Cortex of kidney (tissue), 1 donor: ENCODE data around the gene HIP1.
"Not testable (repeated sequence)": the region's sequence is repeated elsewhere in the genome, so short reads cannot be mapped to it uniquely, and the experiment has no call there.

Experiments
- DNase-seq: peaks from one replicate; lab custom pipeline; 2025; lab: John Stamatoyannopoulos, UW

Gene HIP1

DNA sequence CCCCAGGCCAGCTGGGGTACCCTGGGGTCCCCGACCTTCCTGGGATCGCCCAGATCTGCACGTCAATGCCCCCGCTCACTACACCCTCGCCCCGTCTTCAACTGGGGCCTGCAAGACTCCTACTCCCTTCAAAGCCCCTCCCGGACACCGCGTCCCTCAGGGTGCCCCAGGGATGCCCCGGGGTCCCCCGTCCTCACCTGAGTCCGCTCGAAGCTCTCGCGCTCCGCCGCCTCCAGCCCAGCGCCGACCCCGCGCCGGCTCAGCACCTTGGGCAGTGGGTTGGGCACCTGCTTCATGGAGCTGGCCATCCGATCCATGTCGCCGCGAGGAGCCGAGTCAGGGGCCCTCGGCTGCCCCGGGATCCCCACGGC is at the start of gene HIP1:
HIP1 (minus strand) TSS at position 338 of the 371 bp plus-strand sequence; CDS start at position 317, 21 bp downstream.
- no peak for DNase-seq

DNA sequence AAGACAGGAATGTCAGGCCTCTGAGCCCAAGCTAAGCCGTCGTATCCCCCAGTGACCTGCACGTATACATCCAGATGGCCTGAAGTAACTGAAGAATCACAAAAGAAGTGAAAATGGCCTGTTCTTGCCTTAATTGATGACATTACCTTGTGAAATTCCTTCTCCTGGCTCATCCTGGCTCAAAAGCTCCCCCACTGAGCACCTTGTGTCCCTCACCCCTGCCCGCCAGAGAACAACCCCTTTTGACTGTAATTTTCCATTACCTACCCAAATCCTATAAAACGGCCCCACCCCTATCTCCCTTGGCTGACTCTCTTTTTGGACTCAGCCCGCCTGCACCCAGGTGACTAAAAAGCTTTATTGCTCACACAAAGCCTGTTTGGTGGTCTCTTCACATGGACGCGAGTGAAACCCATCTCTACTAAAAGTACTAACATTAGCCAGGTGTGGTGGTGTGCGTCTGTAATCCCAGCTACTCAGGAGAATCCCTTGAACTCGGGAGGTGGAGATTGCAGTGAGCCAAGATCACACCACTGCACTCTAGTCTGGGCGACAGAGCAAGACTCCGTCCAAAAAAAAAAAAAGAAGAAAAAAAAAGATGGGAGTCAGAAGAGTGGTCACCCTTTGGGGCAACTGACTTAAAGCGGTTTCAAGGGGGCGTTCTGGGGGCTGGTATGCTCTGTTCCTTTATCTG is 49.6 kb upstream of the HIP1 start:
- DNase-seq = not testable (repeated sequence)

DNA sequence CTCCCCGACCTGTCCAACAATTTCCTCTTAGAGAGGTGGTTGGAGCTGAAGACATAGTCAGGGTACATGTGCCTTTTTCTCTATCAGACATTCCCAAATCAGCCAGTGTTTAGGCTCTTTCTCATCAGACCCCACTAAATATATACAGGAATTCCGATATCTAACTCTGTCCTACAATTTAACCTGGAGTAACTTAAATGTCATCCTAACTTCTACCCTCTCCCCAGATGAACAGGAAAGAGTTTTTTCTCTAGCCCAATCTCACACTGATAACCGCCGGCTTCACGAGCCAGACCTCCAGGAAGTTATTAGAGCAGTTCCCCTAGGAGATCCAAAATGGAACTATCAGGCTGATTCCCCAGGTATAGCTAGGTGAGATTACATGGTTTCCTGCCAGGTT is 44.3 kb upstream of the HIP1 start:
- not testable (repeated sequence) for DNase-seq

DNA sequence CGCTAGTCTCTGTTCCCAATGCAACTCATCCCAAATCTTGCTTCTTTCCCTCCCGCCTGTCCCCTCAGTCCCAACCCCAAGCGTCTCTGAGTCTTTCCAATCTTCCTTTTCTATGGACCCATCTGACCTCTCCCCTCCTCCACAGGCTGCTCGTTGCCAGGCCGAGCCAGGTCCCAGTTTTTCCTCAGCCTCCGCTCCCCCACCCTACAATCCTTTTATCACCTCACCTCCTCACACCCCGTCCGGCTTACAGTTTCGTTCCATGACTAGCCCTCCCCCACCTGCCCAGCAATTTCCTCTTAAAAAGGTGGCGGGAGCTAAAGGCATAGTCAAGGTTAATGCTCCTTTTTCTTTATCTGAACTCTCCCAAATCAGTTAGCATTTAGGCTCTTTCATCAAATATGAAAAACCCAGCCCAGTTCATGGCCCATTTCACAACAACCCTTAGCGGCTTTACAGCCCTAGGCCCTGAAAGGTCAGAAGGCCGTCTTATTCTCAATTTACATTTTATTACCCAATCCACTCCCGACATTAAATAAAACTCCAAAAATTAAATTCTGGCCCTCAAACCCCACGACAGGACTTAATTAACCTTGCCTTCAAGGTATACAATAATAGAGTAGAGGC is 42.0 kb upstream of the HIP1 start:
- not testable (repeated sequence) for DNase-seq

DNA sequence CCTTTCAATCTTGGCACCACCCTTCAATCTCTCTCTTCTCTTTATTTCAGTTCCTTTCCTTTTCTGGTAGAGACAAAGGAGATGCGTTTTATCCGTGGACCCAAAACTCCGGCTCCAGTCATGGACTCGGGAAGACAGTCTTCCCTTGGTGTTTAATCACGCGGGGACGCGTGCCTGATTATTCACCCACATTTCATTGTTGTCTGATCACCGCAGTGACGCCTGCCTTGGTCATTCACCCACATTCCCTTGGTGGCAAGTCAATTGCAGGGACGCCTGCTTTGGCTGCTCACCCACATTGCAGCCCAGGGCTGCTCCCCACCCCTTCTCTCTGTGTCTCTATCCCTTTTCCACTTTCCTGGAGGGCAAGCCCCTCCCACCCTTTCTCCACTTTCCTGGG is 40.8 kb upstream of the HIP1 start:
- DNase-seq = not testable (repeated sequence)

DNA sequence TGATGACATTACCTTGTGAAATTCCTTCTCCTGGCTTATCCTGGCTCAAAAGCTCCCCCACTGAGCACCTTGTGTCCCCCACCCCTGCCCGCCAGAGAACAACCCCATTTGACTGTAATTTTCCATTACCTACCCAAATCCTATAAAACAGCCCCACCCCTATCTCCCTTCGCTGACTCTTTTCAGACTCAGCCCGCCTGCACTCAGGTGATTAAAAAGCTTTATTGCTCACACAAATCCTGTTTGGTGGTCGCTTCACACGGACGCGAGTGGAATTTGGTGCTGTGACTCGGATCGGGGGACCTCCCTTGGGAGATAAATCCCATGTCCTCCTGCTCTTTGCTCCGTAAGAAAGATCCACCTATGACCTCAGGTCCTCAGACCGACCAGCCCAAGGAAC is 40.3 kb upstream of the HIP1 start:
- not testable (repeated sequence) for DNase-seq

DNA sequence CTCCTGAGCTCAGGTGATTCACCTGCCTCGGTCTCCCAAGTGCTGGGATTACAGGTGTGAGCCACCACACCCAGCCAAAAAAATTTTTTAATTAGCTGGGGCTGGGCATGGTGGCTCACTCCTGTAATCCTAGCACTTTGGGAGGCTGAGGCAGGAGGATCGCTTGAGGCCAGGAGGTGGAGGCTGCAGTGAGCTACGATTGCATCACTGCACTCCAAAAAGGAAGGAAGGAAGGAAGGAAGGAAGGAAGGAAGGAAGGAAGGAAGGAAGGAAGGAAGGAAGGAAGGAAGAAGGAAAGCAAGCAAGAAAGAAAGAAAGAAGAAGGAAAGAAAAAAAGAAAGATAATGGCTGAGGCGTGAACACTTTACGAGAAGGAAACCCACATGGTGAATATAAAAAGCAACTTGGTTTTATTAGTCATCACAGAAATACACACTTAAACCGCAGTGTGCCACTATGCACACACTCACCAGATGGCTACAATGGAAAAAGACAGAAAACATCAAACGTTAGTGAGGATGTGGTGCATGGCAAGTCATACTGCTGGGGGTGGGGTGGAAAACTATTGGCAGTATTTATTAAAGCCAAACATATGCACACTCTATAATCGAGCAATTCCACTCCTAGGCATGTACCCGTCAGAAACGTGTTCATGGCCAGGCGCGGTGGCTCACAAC is 37.7 kb upstream of the HIP1 start:
- DNase-seq = no peak

DNA sequence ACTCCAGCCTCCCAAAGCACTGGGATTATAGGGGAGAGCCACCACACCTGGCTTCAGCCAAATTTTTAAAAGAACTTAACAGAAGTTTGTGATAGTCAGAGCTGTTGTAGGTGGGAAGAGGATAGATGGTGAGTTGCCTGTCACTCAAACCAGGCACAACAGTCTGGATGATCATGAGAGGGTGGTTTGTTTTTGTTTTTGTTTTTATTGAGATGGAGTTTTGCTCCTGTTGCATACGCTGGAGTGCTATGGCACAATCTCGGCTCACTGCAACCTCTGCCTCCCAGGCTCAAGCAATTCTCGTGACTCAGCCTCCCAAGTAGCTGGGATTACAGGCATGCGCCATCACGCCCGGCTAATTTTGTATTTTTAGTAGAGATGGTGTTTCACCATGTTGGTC is 35.2 kb upstream of the HIP1 start:
- DNase-seq = not testable (repeated sequence)

DNA sequence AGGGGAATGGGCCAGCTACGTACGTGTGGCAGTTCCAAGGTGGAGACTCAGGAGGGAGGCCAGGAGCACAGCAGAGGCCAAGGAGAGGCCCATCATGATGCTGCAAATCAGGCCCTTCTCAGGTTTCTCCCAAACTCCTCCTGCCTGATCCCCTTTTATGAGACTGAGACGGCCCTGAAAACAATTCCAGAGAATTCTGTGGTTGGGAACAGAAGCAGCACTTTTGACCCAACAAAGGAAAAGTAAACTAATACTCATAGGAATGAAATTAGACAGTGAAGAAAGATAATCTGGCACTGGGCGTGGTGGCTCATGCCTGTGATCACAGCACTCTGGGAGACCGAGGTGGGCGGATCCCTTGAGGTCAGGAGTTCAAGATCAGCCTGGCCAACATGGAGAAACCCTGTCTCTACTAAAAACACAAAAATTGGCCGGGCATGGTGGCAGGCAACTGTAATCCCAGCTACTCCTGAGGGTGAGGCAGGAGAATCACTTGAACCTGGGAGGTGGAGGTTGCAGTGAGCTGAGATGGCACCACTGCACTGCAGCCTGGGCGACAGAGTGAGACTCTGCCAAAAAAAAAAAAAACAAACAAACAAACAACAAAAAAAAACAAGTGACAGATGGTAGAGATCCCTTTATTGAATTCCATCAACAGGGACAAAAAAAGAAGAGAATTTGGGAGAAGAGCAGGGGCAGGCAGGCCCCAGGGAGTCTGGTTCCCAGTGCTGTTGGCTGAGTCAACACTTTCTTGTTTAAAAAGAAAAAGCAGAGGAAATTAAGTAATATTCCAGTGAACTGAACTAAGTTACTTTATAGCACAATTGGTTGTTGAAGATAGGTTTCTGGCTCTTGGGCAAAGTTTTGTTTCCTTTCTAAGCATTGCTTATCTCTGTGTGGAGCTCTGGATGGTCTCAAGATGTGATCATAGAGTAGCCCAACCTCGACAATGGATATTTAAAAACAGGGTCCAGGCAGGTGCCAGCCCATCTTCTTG is 33.6 kb upstream of the HIP1 start, which contains the start of gene CCL26:
CCL26 (minus strand) TSS at position 131 of the 997 bp plus-strand sequence; CDS start at position 96, 35 bp downstream.
- no peak for DNase-seq

DNA sequence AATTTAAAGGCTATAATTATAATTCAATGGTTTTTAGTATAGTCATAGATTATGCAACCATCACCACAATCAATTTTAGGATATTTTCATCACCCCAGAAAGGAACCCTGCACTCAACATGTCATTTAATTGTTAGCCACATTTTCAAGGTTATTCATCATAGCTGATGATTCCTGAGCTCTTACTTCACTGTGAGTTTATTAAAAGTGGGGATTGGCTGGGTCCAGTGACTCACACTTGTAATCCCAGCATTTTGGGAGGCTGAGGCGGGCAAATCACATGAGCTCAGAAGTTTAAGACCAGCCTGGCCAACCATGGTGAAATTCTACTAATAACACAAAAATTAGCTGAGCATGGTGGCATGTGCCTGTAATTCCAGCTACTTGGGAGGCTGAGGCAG is 32.5 kb upstream of the HIP1 start:
- no peak for DNase-seq

DNA sequence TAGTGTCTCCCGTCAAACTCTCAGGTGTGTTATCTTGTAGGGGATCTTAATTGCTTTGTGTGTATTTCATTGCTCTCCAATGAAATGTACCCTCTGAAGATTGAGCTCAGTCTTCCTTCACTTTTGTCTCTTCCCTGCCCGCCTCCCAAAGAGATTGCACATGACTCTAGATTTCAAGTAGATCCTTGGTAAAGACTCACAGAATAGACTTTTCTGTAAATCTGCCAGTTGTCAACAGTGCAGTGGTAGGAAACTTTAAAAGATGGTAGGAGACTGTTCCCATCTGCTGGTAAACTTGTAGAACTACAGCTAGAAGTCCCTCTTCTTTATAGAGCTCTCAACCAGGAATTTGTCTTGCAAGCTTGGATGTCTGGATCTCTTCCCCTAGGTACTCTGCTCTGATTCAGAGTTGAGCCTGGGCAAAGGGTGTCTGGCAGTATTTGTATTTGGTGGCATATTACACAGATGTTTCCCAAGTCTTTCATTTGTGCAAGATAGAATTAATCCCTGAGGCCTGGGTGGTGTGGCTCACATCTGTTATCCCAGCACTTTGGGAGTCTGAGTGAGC is 23.7 kb upstream of the HIP1 start:
- no peak for DNase-seq

DNA sequence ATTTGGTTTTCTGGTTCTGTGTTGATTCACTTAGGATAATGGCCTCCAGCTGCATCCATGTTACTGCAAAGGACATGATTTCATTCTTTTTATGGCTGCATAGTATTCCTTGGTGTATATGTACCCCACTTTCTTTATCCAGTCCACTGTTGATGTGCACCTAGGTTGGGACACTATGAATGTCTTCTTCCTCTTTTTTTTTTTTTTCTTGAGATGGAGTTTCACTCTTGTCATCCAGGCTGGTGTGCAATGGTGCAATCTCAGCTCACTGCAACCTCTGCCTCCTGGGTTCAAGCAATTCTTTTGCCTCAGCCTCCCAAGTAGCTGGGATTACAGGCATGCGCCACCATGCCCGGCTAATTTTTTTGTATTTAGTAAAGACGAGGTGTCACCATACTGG is 23.1 kb upstream of the HIP1 start:
- DNase-seq = not testable (repeated sequence)

DNA sequence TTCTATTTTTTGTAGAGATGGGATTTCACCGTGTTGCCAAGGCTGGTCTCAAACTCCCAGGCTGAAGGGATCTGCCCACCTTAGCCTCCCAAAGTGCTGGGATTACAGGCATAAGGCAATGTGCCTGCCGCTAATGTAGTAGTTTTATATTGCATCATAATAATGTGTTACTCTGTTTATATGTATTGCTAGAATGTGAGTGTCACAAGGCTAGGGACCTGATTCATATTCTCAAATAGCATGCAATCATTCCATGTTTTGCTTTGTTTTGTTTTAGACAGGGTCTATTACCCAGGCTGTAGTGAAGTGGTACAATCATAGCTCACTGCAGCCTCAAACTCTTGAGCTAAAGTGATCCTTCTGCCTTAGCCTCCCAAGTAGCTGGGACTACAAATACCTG is 19.8 kb upstream of the HIP1 start:
- DNase-seq = no peak

DNA sequence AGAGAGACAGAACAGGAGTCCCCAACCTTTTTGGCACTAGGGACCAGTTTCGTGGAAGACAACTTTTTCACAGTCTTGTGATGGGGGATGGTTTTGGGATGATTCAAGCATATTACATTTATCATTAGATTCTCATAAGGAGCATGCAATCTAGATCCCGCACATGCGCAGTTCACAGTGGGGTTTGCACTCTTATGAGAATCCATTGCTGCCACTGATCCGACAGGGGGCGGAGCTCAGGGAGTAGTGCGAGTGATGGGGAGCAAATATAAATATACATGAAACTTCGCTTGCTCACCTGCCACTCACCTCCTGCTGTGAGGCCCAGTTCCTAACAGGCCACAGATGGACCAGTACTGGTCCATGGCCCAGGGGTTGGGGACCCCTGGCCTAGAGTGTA is 19.1 kb upstream of the HIP1 start:
- no peak for DNase-seq

DNA sequence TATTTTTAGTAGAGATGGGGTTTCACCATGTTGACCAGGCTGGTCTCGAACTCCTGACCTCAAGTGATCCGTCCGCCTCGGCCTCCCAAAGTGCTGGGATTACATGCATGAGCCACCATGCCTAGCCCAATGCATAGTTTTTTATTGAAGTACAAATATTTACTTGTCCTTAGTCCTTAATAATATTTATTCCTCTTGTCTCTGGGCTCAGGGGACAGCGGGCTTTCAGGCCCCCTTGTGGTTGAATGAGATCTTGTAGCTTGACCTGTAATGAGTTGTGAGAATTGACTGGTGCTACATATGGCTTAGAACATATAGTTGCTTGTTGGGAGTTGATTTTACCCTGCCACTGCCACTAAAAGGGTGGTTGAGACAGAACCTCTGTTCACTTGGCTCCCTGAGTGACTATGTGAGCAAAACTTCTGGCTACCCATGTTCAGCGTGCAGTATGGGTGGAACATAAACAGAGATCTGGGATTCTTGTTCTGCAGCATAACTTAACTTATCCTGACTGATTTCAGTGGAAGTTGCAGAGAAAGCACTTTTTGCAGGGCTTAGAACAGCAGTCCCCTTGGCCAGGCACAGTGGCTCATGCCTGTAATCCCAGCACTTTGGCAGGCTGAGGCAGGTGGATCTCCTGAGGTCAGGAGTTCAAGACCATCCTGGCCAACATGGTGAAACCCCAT is 18.4 kb upstream of the HIP1 start:
- DNase-seq = no peak

DNA sequence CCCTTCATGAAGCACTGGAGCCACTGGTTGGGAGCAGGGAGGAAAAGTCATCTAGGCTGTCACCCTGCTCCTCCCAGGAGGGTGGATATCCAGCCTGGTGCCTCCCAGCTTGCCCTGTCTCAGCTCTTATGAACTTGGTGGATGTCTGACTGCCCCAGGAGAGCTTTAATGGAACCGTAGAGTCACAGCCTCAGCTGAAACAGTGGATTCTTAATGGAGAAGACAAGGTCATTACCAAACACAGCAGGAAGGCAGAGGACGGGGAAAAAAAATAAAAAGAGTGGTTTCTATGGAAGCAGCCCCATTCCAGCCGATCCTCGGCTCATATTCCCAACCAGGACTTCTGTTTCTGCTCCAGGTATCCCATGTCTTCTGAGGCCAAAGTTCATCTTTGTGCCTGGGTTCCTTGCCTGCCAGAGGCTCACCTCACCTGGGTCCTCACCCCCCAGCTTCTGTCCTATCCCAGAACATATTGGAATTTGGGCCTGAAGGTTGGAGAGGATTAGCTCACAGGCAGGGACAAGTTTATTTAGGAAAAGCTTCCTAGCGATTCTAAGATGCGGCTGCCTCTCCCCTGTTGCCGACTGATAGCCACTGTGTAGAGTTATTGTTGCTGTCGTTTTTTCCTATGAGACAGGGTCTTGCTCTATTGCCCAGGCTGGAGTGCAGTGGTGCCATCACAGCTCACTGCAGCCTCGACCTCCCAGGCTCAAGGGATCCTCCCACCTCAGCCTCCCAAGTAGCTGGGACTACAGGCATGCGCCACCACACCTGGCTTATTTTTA is 17.7 kb upstream of the HIP1 start:
- no peak for DNase-seq

DNA sequence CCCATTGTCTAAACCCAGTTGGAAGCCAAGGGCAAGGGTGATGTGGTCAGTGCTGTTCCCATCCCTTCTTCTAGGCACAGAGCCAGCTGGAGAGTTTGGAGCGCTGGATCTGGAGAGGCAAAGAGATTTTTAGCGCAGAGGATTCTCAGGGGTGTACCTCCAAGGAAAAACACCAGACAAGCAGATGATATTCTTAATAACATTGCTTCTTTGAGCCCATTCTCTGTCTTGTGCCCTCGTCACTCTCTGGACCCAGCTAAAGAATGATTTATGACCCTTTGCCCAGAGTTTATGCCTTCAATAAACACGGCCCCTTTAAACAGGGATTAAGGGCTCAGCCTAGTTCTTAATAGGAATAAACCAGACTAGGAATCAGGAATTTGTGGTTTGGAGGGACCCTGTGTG is 4.7 kb upstream of the HIP1 start:
- no peak for DNase-seq

DNA sequence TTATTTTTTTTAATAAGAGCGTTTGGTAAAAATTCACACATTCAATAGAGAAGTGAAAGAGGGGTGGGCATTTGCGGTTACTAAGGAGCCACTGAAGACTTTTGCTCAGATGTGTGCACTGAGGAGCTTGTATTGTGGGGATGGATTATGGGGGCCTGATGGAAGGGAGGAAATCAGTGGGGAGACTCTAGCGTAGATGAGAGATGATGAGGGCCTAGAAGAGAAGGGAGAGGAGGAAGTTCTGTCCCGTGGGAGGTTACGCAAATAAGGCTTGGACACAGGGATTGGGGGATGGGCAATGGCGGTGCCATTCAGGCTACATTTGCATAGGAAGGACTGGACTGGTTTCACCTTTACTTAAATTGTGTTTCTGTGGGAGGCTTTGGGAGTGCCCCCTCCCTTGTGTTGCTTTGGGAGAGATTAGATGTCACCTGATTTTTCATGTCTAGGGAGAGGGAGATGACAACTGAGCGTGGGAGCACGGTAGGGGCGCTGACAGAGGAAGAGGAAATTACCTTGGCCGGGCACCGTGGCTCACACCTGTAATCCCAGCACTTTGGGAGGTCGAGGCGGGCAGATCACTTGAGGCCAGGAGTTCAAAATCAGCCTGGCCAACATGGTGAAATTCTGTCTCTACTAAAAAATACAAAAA is 2.2 kb upstream of the HIP1 start:
- DNase-seq = no peak

DNA sequence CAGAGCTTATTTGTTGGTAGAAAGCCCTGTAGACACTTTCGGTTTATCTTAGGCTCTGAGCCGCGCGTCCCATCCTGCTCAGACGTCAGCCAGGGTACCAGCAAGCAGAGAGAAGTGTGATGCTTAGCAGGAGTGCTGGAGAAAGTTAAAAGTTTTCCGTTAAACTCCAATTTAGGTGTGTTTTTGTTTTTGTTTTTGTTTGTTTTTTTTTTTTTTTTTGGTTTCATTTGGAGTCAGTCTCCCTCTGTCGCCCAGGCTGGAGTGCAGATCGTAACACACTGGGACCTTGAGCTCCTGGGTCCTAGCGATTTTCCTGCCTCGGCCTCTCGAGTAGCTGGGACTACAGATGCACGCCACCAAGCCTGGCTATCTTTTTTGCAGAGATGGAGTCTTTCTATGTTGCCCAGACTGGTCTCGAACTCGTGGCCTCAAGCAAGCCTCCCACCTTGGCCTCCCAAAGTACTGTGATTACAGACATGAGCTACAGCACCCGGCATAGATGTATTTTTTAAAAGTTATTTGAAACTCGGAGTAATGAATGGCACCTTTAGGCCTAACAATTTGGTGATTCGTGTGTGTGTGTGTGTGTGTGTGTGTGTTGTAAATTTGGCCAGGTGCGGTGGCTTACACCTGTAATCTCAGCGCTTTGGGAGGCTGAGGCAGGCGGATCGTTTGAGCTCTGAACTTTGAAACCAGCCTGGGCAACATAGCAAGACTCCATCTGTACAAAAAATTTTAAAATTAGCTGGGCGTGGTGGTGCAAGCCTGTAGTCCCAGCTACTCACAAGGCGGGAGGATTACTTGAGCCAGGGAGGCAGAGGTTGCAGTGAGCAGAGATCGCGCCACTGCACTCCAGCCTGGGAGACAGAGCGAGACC is 1.3 kb upstream of the HIP1 start:
- DNase-seq = no peak
